ENCODE results near the gene UNC79.

UNC79 gene

DNA sequence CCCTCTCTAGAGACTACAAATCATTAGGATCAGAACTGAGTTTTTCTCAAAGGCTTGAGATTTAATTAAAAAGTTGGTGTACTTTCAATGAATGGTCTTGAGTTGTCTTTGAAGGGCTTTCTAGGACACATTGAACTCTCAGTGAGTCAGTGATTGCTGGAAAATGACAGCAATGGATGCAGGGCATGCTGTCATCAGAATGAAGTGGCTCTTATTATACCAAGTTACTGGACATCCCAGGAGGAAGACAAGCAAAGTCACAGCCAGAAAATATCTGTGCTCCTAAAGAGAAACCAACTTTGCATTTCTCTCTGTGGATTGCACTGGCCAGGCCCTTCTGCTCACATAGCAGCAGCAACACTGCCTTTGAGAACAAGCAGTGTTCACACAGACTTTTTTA is 244.9 kb downstream of the UNC79 start:
- DNase-seq: no peak

DNA sequence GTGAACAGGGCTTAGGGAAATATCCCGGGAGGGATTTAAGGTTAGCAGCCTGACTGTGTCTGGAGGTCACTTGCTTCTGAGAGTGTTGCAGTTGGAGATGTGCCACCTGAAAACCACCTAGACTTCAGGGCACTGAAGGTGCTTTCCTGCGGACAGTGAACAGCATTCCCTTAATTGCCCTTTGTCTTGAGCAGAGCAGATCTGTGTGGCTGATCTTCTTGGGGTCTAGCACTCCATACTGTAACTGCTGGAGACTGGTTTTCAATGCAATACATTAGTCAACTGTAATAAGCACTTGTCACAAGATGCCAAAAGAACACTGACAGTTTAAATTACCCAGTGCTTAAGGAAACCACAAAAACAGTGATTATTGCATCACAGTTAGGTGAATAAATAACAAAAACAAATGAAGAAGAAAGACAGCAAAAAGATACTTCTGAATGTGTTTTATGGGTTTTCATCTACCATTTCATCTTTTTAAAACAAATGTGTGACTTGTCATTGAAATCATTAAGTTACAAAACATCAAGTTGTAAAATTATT is 245.7 kb downstream of the UNC79 start:
- DNase-seq: no peak

DNA sequence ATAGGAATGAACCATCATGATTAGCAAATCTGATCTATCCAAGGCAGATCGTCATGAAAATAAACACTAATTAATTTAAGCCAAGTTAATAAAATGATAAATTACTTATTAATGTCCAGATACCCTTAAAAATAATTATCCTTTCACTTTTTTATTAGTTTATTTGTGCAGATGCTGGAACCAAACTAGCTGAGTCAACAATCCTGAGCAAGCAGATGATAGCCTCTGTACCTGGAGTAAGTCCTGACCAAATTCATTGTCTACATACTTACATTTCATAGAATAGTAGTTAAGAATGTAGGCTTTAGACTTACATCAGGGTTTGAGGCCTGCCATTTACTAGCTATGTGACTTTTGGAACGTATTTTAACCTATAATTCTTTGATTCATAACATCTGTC is 251.7 kb downstream of the UNC79 start:
- DNase-seq: no peak

DNA sequence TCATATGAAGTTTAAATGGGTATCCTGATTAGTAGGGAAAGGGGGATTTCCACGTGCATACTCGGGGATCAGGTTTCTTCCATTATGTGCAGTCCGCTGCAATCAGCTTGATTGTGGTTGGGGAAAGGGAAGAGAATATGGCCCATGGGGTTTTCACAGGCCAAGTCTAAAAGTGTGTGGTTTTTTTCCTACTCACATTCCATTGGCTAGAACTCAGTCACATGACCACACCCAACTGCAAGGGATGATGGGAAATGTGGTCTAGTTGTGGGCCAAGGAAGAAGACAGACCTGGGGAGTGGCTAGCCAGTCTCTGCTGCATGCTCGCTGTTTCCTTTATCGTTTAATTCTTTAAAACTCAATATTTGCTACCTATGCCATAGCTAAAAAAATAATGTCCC is 252.5 kb downstream of the UNC79 start:
- no peak for DNase-seq

GRCh38 chr14:93685121-93685895 is 254.6 kb downstream of the UNC79 start:
- no peak for DNase-seq

DNA sequence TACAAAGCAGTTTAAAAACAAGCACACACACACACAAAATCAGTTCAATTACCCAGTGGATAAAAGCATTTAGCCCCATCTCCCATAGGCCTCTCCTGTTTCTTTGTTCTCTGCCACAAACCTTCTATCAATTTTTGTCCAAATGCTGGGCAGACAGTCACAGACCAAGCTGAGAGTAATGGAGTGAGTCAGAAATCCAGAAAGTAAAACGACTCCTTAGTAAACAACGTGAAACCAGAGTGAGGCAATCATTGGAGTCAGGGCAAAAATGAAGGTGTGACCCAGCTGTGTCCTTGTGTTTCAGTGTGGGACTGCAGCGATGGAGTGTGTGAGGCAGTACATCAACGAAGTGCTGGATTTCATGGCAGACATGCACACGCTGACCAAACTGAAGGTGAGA is 255.5 kb downstream of the UNC79 start:
- no peak for DNase-seq

DNA sequence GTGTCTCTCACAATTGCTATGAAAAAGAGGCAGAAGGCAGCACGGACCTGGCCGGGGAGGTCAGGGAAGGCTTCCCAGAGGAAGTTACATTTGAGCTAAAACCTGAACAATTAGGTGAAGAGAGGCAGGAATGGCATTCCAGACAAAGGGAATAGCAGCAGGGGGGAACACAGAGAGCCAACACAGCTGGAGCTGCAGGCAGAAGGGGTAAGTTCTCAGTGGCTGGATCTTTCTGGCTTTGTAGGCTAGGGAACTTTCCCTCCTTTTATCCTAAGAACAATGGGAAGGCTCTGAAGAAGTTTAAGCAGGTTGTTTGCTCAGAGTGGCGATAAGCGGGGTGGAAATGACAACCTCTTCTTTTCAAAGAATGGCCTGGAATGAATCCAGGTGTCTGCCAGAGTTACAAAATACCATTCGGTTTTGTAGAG is 257.5 kb downstream of the UNC79 start:
- DNase-seq: no peak

DNA sequence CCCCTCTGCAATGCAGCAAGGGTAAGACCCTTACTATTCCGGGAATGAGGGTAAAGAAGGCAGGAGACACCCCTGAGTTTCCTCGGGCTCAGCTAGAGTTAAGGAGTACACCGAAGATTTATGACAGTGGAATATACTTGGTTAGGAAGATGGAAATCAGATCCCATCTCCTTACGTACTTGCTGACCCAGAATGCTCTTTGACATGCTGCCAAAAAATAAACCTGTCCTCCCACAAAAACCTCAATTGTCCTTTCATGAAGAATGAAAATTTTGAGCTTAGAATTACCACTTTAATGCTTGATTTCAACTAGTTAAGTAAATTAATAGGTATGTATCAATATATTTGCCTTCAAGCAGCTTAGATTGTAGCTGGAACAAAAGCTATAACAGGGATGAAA is 258.1 kb downstream of the UNC79 start:
- no peak for DNase-seq

DNA sequence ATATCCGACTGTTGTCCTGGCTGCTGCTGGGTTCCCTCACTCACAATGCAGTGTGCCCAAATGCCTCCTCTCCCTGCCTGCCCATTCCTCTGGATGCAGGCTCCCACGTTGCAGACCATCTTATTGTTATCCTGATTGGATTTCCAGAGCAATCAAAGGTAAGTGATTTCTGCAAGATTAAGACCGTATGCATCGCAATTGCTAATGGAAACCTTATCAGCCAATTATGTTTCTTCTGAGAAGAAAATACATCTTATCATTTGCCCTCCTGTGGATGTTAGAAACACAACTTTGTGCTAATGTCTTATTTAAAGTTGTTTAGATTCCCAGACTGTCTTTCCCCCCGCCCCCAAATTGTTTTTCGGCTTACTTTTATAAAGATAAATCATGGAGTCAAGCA is 259.4 kb downstream of the UNC79 start:
- no peak for DNase-seq

DNA sequence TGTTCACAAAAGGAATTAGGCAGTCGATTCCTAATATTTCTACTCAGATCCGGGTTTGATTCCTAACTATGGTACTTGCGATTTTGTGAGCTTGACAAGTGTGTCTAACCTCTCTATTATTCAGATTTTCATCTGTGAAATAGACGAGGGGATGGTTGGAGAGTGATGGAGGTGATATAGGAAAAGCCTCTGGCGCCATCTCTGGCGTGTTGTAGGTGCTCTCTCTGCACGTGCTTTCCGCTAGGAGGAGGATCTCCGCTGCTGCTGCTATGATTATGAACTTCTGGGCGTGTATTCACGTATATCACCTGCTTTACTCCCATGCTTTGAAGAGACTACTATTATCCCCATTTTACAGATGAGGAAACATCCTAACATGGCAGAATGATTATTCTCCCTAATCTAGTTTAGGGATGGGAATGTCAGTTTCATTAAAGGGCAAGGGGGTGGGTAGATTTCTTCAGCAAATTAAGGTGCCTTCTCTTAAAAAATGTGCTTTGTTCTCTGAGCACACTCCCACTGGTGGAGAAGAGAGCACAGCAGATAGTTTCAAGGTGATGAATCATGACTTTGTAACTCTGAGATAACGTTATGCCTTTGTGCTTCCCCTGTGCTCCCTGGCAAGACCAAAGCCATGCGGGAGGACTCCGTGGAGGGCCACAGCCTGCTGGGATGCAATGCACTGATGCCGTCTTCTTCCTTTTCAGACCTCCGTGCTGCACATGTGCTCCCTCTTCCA is 260.5 kb downstream of the UNC79 start:
- DNase-seq: no peak

DNA sequence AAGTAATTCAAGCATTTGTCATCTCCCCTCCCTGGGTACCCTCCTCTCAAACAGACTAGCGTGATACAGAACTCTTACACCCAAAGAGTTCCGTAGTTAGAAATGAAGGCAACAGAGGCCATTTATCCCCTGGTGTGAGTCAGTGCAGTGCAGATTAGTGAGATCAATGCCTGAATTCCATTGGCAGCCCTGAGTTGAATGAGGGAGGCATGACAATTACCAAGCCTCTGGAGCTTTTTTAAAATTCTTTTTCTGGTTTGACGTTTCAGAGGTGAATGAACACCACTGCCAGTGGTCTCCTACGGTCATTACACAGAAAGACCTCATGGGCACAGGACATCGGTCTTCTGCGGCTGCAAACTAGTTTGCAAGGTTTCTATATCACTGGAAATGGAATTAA is 263.2 kb downstream of the UNC79 start:
- no peak for DNase-seq

GRCh38 chr14:93700928-93701327 is 270.2 kb downstream of the UNC79 start:
- DNase-seq: no peak

DNA sequence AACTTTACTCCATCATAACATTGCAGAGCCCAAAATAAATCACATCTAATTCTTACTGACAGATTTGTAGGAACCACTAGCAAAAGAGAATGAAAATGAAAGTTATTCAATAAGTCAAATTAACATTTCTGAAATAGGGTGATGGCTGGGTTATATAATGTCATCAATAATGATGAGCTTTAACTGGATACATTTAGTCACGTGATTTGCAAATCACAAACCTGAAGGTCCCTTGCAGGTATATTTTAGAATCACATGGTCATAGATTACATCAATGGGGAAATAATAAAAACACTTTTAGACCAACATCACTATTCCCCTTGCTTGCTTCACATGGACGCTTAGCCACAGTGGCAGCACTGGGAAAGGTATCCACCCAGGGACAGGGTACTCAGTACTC is 270.8 kb downstream of the UNC79 start:
- no peak for DNase-seq

- DNase-seq: no peak
Measured at GRCh38 chr14:93702946-93703345, 272.2 kb downstream of the UNC79 start.

GRCh38 chr14:93703941-93704340 is 273.2 kb downstream of the UNC79 start:
- no peak for DNase-seq

GRCh38 chr14:93705513-93706156 is 274.9 kb downstream of the UNC79 start:
- no peak for DNase-seq

GRCh38 chr14:93706360-93706955 is 275.7 kb downstream of the UNC79 start:
- no peak for DNase-seq

- DNase-seq: no peak
Measured at GRCh38 chr14:93707475-93707874, 276.7 kb downstream of the UNC79 start.

DNA sequence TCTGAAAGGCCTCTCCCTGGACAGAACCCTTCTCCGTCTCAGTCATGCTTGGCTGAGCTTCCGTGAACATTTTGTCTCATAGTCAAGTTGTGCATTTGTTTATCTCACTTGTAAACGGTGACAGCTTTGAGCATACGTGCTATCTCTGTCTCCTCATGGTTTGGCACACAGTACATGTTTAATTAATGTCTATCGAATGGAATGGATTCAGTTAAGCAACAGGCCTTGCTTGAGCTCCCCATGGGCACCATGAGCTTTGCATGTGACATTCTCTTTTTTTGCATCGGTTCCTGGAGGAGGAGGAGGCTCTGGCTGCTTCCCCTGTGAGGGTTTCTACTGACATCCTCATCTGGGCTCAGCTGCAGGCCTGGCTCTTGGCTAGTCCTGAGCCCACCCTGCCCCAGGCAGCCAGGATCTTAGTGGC is 277.6 kb downstream of the UNC79 start:
- no peak for DNase-seq

DNA sequence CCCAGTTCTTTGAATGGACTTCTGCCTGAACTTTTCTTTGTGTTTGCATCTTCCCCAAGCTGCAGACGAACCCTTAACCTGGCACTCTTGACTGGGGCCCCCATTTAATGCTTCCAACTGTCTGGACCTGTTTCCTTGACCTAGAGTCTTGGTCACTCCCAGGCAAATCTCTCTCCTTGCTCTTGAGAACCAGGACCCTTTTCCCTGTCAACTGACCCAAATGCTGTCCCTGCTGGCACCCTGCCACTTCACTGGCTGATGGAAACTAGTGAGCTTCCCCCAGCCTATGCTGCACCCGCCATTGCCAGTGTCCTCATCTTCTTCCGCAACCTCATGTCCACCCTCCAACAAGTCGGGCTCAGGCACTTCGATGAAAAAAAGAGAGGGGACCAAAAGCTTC is 278.1 kb downstream of the UNC79 start:
- no peak for DNase-seq

DNA sequence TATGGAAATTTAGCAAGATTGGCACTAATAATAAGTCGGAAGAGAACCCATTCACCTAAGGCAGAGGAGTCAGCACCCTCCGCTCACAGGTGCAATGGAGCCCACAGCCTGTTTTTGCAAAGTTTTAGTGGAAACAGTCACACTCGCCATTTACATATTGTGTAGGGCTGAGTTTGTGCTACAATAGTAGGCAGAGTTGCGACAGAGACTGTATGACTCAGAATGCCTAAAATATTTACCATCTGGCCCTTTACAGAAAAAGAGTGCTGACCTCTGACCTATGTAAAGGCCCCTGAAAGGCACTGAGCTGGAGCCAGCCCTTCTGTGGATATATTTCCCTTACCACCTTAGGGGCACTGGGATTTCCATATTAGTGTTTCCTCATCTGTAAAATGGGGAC is 278.5 kb downstream of the UNC79 start:
- no peak for DNase-seq

GRCh38 chr14:93712079-93712837 is 281.5 kb downstream of the UNC79 start:
- DNase-seq: no peak

All from SHP77 treated with DMSO at 0.1 percent for 48 hours (cell line).